Fibroblast of skin of abdomen (primary cell): ENCODE results near the gene APOBEC2.

Source experiments
- DNase-seq: peaks from one replicate; pipeline ENCODE4 v3.0.0-alpha.2; 2013

The APOBEC2 gene

GRCh38 chr6:41038205-41038604 is 14.8 kb upstream of the APOBEC2 start:
- no peak for DNase-seq

GRCh38 chr6:41039060-41039998 is 13.7 kb upstream of the APOBEC2 start, which contains the start of gene UNC5CL:
Gene UNC5CL (minus strand): TSS chr6:41039221. CDS start chr6:41035074, 4,147 bp downstream.
- DNase-seq: no peak

GRCh38 chr6:41040101-41040939 is 12.7 kb upstream of the APOBEC2 start:
- no peak for DNase-seq

GRCh38 chr6:41040940-41041536 is 12.0 kb upstream of the APOBEC2 start:
- DNase-seq: no peak

- no peak for DNase-seq
Observed at GRCh38 chr6:41042226-41043055, 10.6 kb upstream of the APOBEC2 start, which contains the start of gene TSPO2. Gene TSPO2 (plus strand): TSS chr6:41042467. CDS start chr6:41042986, 519 bp downstream.

GRCh38 chr6:41043151-41043550 is 9.9 kb upstream of the APOBEC2 start:
- no peak for DNase-seq

- DNase-seq: no peak
Observed at GRCh38 chr6:41045664-41046063, 7.3 kb upstream of the APOBEC2 start.

- DNase-seq: no peak
Observed at GRCh38 chr6:41046084-41046483, 6.9 kb upstream of the APOBEC2 start.

GRCh38 chr6:41047306-41047705 is 5.7 kb upstream of the APOBEC2 start:
- DNase-seq: no peak

GRCh38 chr6:41047745-41048732 is 5.0 kb upstream of the APOBEC2 start:
- DNase-seq: no peak

GRCh38 chr6:41049521-41049920 is 3.5 kb upstream of the APOBEC2 start:
- peak; percentile 13 for DNase-seq

GRCh38 chr6:41049955-41050354 is 3.0 kb upstream of the APOBEC2 start:
- no peak for DNase-seq

GRCh38 chr6:41050536-41050935 is 2.5 kb upstream of the APOBEC2 start:
- no peak for DNase-seq

- no peak for DNase-seq
Observed at GRCh38 chr6:41051873-41052272, 1.1 kb upstream of the APOBEC2 start.

GRCh38 chr6:41054511-41054910 is 1.5 kb downstream of the APOBEC2 start:
- no peak for DNase-seq

- DNase-seq: no peak
Observed at GRCh38 chr6:41055149-41055548, 2.1 kb downstream of the APOBEC2 start.

- no peak for DNase-seq
Observed at GRCh38 chr6:41056768-41057490, 3.9 kb downstream of the APOBEC2 start.

- no peak for DNase-seq
Observed at GRCh38 chr6:41058783-41059181, 5.8 kb downstream of the APOBEC2 start.

- peak; percentile 55 for DNase-seq
Observed at GRCh38 chr6:41059556-41059955, 6.6 kb downstream of the APOBEC2 start.

- no peak for DNase-seq
Observed at GRCh38 chr6:41061196-41061726, 8.3 kb downstream of the APOBEC2 start.
